Transverse colon (tissue), 4 donors: ENCODE results near the gene C10orf143.

Experiments
- EP300 ChIP-seq: sonication (generic); formaldehyde crosslinking; IDR thresholded peaks from one replicate; pipeline ENCODE4 v1.6.1; 2017; ENCODE audit warnings: antibody characterized with exemption, low read depth
- POLR2A ChIP-seq: fragments of 450-650 bp; IDR thresholded peaks from one replicate; pipeline ENCODE4 v1.6.1; 2016; ENCODE audit warnings: antibody characterized with exemption, mild to moderate bottlenecking, moderate library complexity
- POLR2AphosphoS5 ChIP-seq, 3 donors: sonication (generic); formaldehyde crosslinking; IDR thresholded peaks; one replicate each; pipeline ENCODE4 v1.6.1; 2016; ENCODE audit warnings: antibody characterized with exemption in 3 of 3
- TF ChIP-seq, protein P1 (sequence below), 5 experiments: fragments of 200-600 bp in 3 of 5; fragments of 450-650 bp in 2 of 5; sonication (generic) in 3 of 5; IDR thresholded peaks; 1 replicate in 2 of 5; 2 replicates in 3 of 5; pipeline ENCODE4 v1.5.1; 2016 to 2017; ENCODE audit warnings: antibody characterized with exemption in 5 of 5, inconsistent platforms in 3 of 5, mild to moderate bottlenecking in 2 of 5, moderate library complexity in 1 of 5

DNA sequence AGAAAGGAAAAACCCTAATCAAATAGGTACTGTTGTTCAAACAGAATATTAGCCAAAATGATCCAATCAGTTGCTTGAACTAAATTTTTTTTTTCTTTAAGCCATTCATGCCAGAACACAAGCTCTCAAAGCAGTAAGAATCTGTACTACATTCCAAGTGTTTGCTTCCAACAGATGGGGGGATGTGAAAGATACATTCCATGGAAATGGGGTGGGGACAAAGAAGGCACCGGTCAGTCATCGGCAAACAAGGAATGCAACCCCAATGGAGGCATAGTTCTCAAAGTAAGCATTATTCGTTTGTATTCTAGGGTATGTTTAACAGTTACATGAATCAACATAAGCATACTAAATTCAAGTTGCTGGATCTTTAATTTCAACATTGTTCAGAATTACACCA lies 32.5 kb downstream of the C10orf143 start:
- TF ChIP-seq, protein P1, sequence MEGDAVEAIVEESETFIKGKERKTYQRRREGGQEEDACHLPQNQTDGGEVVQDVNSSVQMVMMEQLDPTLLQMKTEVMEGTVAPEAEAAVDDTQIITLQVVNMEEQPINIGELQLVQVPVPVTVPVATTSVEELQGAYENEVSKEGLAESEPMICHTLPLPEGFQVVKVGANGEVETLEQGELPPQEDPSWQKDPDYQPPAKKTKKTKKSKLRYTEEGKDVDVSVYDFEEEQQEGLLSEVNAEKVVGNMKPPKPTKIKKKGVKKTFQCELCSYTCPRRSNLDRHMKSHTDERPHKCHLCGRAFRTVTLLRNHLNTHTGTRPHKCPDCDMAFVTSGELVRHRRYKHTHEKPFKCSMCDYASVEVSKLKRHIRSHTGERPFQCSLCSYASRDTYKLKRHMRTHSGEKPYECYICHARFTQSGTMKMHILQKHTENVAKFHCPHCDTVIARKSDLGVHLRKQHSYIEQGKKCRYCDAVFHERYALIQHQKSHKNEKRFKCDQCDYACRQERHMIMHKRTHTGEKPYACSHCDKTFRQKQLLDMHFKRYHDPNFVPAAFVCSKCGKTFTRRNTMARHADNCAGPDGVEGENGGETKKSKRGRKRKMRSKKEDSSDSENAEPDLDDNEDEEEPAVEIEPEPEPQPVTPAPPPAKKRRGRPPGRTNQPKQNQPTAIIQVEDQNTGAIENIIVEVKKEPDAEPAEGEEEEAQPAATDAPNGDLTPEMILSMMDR (IDR thresholded peaks at IDR 0.05), result no peak
- no peak for TF ChIP-seq POLR2A
- TF ChIP-seq POLR2AphosphoS5 (IDR thresholded peaks at IDR 0.05), result no peak
- no peak for TF ChIP-seq EP300
